Activated CD4-positive, alpha-beta memory T cell treated with anti-CD3 and anti-CD28 coated beads for 36 hours (primary cell): ENCODE results near the gene DMD. TPM values are rescaled to one million over a fixed set of nuclear protein-coding genes. Genes with fewer than 3 reads are reported as not detected.
"Not testable (repeated sequence)": the region's sequence is repeated elsewhere in the genome, so short reads cannot be mapped to it uniquely, and the experiment has no call there.

Experiments
- CTCF ChIA-PET: fragments of 350-600 bp; sonication (Branson Sonifier 250); formaldehyde crosslinking; loops from one replicate; lab custom pipeline; 2021; ENCODE audit warnings: antibody characterized with exemption, inconsistent platforms; lab: Charles Lee
- POLR2A ChIA-PET: fragments of 350-600 bp; sonication (Branson Sonifier 250); formaldehyde crosslinking; loops from one replicate; lab custom pipeline; 2021; ENCODE audit warnings: antibody characterized with exemption; lab: Charles Lee
- DNase-seq: peaks from one replicate; pipeline ENCODE4 v3.0.0-alpha.2; 2020
- H3K27ac Mint-ChIP-seq: one replicate; pipeline ENCODE4 v1.8.0; 2021; ENCODE audit warnings: mixed read lengths
- H3K27me3 Mint-ChIP-seq: one replicate; pipeline ENCODE4 v1.8.0; 2021; ENCODE audit warnings: mixed read lengths
- H3K36me3 Mint-ChIP-seq: one replicate; pipeline ENCODE4 v1.8.0; 2021; ENCODE audit warnings: mixed read lengths
- H3K4me1 Mint-ChIP-seq: one replicate; pipeline ENCODE4 v1.8.0; 2021; ENCODE audit warnings: low read depth, mixed read lengths
- H3K4me3 Mint-ChIP-seq: one replicate; pipeline ENCODE4 v1.8.0; 2021; ENCODE audit warnings: mild to moderate bottlenecking, mixed read lengths
- H3K9me3 Mint-ChIP-seq: one replicate; pipeline ENCODE4 v1.8.0; 2021; ENCODE audit warnings: mixed read lengths
- intact Hi-C: fragments of 100-400 bp; cut with micrococcal nuclease; formaldehyde crosslinking; loops from one replicate; pipeline ENCODE4 v1.15.1; 2023
- total RNA-seq, 2 experiments: library from RNA; stranded (reverse); gene quantifications; one replicate each; pipeline ENCODE4 v1.2.3, GENCODE V29; 2021

Gene DMD
- total RNA-seq, 2 experiments from 2014 or later, result 0.64 to 1.5 TPM

DNA sequence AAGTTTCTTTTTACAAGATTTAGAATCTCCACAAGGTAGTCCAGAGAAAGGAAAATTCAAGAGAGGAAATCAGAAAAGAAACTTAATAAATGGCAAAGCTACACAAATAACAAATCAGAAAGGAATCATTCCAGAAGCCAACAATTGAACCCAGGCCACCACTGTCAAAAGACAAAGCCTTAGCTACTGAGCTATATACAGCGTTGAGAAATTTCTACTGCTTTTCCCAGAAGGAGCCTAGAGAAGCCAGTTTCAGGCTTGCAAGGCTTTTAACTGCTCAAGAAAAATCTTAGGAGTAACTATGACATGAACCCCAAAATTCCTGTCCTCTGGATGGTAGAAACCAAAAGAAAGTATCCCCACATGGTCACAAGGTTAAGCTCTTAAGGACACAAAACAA lies 129.0 kb downstream of the DMD start:
- Mint-ChIP-seq H3K9me3 (peaks cover 2% of the 10 kb centered on the region), H3K36me3 (no peaks in the 10 kb centered on the region), H3K27ac (no peak overlapping the region), H3K4me3 (no peak overlapping the region), H3K27me3 (no peaks in the 10 kb centered on the region), H3K4me1 (no peaks in the 10 kb centered on the region)
- no peak for DNase-seq
- ChIA-PET CTCF (no interaction called here), POLR2A (no interaction called here)
- intact Hi-C loops, result no loop called here

- intact Hi-C loops, result no loop called here
- Mint-ChIP-seq H3K27me3 (no peaks in the 10 kb centered on the region), H3K9me3 (peaks cover 2% of the 10 kb centered on the region), H3K4me1 (no peaks in the 10 kb centered on the region), H3K4me3 (no peak overlapping the region), H3K36me3 (no peaks in the 10 kb centered on the region), H3K27ac (no peak overlapping the region)
- ChIA-PET CTCF (interaction anchor here (0.6 kb wide), 1 partner anchor 353 kb away, joined by 3 read pairs; no protein-coding TSS in a partner anchor), POLR2A (no interaction called here)
- DNase-seq, result no peak
These were observed 133.1 kb downstream of the DMD start for GRCh38 chrX:33078273-33078672.

DNA sequence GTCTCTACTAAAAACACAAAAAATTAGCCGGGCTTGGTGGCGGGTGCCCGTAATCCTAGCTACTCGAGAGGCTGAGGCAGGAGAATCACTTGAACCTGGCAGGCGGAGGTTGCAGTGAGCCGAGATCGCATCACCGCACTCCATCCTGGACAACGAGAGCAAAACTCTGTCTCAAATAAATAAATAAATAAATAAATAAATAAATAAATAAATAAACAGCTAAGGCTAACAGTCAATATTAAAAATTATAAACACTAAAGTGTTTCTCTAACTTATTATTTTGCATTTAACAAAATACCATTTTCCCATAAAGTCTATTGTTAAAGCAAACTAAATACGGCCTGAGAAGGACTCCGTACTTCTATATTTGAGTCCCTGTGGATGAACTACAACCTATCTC lies 137.7 kb downstream of the DMD start:
- H3K4me3 Mint-ChIP-seq, result not testable (repeated sequence)

GRCh38 chrX:33065415-33065814 lies 145.9 kb downstream of the DMD start:
- Mint-ChIP-seq H3K4me1 (no peaks in the 10 kb centered on the region), H3K9me3 (no peaks in the 10 kb centered on the region), H3K27ac (no peak overlapping the region), H3K4me3 (no peak overlapping the region), H3K27me3 (no peaks in the 10 kb centered on the region), H3K36me3 (no peaks in the 10 kb centered on the region)
- ChIA-PET CTCF (no interaction called here), POLR2A (no interaction called here)
- no peak for DNase-seq
- intact Hi-C loops, result no loop called here

More for the DNA sequence above, 137.7 kb downstream of the DMD start:
- H3K36me3 Mint-ChIP-seq, H3K27me3 Mint-ChIP-seq, CTCF ChIA-PET, H3K27ac Mint-ChIP-seq, H3K9me3 Mint-ChIP-seq, DNase-seq, POLR2A ChIA-PET, intact Hi-C loops, H3K4me1 Mint-ChIP-seq: not testable (repeated sequence)

DNA sequence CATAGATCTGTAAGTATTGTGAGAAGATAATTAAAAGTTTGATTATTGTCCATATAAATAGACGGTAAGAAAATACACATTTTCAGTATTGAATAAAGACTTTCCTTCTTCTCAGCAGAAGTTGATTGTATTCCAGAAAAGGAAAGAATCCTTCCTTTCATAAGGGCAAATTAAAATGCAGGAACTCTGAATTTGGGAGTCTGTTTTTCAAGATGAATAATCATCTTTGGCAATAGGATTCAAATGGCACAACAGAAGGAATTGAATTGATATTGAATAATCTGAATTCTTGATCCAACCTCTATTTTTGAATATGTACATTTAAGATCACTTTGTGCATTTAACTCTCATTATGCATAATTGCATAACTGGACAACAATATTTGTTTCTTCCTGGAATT lies 149.3 kb downstream of the DMD start:
- no peaks in the 10 kb centered on the region for H3K36me3 Mint-ChIP-seq
- H3K4me3 Mint-ChIP-seq, result no peak overlapping the region
- no peaks in the 10 kb centered on the region for H3K4me1 Mint-ChIP-seq
- no peaks in the 10 kb centered on the region for H3K27me3 Mint-ChIP-seq
- H3K27ac Mint-ChIP-seq, result no peak overlapping the region
- ChIA-PET POLR2A (no interaction called here), CTCF (no interaction called here)
- DNase-seq, result no peak
- intact Hi-C loops, result no loop called here
- no peaks in the 10 kb centered on the region for H3K9me3 Mint-ChIP-seq

- ChIA-PET POLR2A (no interaction called here), CTCF (no interaction called here)
- no peaks in the 10 kb centered on the region for H3K27me3 Mint-ChIP-seq
- intact Hi-C loops, result no loop called here
- H3K4me3 Mint-ChIP-seq, result no peak overlapping the region
- no peaks in the 10 kb centered on the region for H3K36me3 Mint-ChIP-seq
- H3K9me3 Mint-ChIP-seq, result no peaks in the 10 kb centered on the region
- H3K27ac Mint-ChIP-seq, result no peak overlapping the region
- DNase-seq, result no peak
- H3K4me1 Mint-ChIP-seq, result no peaks in the 10 kb centered on the region
These were observed 158.3 kb downstream of the DMD start for GRCh38 chrX:33053001-33053400.

DNA sequence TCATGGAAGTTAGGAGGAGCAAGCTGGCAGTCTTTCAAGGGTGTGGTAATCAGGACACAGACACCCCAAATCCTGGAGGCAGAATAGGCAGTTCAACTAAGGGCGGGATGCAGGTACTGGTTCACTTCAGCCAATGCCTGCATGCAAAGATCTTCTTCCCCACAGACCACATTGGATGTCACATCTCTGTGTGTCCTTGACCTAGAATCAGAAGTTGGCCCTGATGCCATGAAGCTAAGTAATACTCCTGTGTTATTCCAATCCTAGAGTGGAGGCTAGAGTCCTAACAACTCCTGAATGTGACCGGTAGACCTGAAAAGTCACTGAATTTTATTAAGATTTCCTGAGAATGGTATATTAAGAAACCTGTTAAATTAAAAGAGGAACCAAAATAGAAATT lies 165.5 kb downstream of the DMD start:
- Mint-ChIP-seq H3K4me1 (no peaks in the 10 kb centered on the region), H3K27me3 (no peaks in the 10 kb centered on the region), H3K36me3 (no peaks in the 10 kb centered on the region), H3K4me3 (no peak overlapping the region), H3K9me3 (no peaks in the 10 kb centered on the region), H3K27ac (no peak overlapping the region)
- intact Hi-C loops, result no loop called here
- CTCF ChIA-PET, result no interaction called here
- no peak for DNase-seq
- POLR2A ChIA-PET, result no interaction called here

GRCh38 chrX:33045245-33045644 lies 166.1 kb downstream of the DMD start:
- H3K27ac Mint-ChIP-seq, result no peak overlapping the region
- ChIA-PET CTCF (no interaction called here), POLR2A (no interaction called here)
- no peak for DNase-seq
- no peaks in the 10 kb centered on the region for H3K27me3 Mint-ChIP-seq
- no peak overlapping the region for H3K4me3 Mint-ChIP-seq
- no peaks in the 10 kb centered on the region for H3K4me1 Mint-ChIP-seq
- no peaks in the 10 kb centered on the region for H3K36me3 Mint-ChIP-seq
- H3K9me3 Mint-ChIP-seq, result no peaks in the 10 kb centered on the region
- intact Hi-C loops, result no loop called here

DNA sequence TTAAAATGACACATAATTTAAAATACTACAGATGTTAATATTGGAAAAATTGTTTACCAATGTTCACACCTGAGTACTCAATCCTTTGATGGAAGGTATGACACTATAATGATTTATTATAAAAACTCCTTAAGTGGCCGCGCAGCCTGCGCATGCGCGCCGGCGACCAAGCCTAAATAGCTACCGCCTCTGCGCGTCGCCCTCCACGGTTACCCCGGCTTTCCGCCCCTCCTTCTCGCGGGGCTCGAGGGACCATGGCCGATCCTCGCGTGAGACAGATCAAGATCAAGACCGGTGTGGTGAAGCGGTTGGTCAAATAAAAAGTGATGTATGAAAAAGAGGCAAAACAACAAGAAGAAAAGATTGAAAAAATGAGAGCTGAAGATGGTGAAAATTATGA lies 170.2 kb downstream of the DMD start:
- H3K27me3 Mint-ChIP-seq, result no peaks in the 10 kb centered on the region
- no peak overlapping the region for H3K27ac Mint-ChIP-seq
- CTCF ChIA-PET, result no interaction called here
- intact Hi-C loops, result no loop called here
- H3K4me3 Mint-ChIP-seq, result no peak overlapping the region
- DNase-seq, result no peak
- no peaks in the 10 kb centered on the region for H3K36me3 Mint-ChIP-seq
- POLR2A ChIA-PET, result no interaction called here
- no peaks in the 10 kb centered on the region for H3K4me1 Mint-ChIP-seq
- H3K9me3 Mint-ChIP-seq, result no peaks in the 10 kb centered on the region

DNA sequence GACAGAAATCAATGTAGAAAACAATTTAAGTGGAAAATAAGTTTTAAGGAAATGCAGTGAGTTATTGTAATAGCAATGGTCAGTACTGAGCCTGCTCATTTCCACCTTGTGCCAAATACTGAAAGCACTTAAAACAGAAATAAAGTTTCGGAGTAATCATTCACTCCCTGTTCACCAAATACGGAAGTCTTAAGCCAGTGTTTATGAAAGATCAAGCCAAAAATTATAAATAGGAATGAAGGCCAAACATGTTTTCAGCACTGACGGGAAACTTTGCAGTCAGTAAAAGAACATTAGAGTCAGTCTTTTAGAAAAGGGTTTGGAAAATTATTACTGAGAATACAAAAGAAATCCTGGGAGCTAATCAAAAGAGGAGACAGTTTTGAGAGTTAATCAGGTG lies 178.6 kb downstream of the DMD start:
- Mint-ChIP-seq H3K4me1 (no peaks in the 10 kb centered on the region), H3K4me3 (no peak overlapping the region)
- DNase-seq, result no peak

GRCh38 chrX:33014949-33015348 lies 196.4 kb downstream of the DMD start:
- DNase-seq, result no peak
- intact Hi-C loops, result no loop called here
- POLR2A ChIA-PET, result no interaction called here
- CTCF ChIA-PET, result no interaction called here
- Mint-ChIP-seq H3K4me1 (no peaks in the 10 kb centered on the region), H3K27ac (no peak overlapping the region), H3K27me3 (no peaks in the 10 kb centered on the region), H3K9me3 (no peaks in the 10 kb centered on the region), H3K4me3 (no peak overlapping the region), H3K36me3 (no peaks in the 10 kb centered on the region)

More for the DNA sequence above, 178.6 kb downstream of the DMD start:
- Mint-ChIP-seq H3K27ac (no peak overlapping the region), H3K27me3 (no peaks in the 10 kb centered on the region), H3K36me3 (no peaks in the 10 kb centered on the region), H3K9me3 (no peaks in the 10 kb centered on the region)
- intact Hi-C loops, result no loop called here
- CTCF ChIA-PET, result no interaction called here
- POLR2A ChIA-PET, result no interaction called here

- no peaks in the 10 kb centered on the region for H3K9me3 Mint-ChIP-seq
- H3K36me3 Mint-ChIP-seq, result no peaks in the 10 kb centered on the region
- ChIA-PET CTCF (no interaction called here), POLR2A (no interaction called here)
- no peak overlapping the region for H3K27ac Mint-ChIP-seq
- H3K4me1 Mint-ChIP-seq, result no peaks in the 10 kb centered on the region
- no peak overlapping the region for H3K4me3 Mint-ChIP-seq
- no peaks in the 10 kb centered on the region for H3K27me3 Mint-ChIP-seq
- no peak for DNase-seq
- intact Hi-C loops, result no loop called here
These were observed 197.3 kb downstream of the DMD start for GRCh38 chrX:33014086-33014485.

- H3K9me3 Mint-ChIP-seq, result no peaks in the 10 kb centered on the region
- H3K36me3 Mint-ChIP-seq, result no peaks in the 10 kb centered on the region
- H3K27me3 Mint-ChIP-seq, result no peaks in the 10 kb centered on the region
- no peak overlapping the region for H3K27ac Mint-ChIP-seq
- POLR2A ChIA-PET, result no interaction called here
- intact Hi-C loops, result no loop called here
- no peak for DNase-seq
- no peaks in the 10 kb centered on the region for H3K4me1 Mint-ChIP-seq
- no peak overlapping the region for H3K4me3 Mint-ChIP-seq
- CTCF ChIA-PET, result no interaction called here
These were observed 210.2 kb downstream of the DMD start for GRCh38 chrX:33001107-33001506.

DNA sequence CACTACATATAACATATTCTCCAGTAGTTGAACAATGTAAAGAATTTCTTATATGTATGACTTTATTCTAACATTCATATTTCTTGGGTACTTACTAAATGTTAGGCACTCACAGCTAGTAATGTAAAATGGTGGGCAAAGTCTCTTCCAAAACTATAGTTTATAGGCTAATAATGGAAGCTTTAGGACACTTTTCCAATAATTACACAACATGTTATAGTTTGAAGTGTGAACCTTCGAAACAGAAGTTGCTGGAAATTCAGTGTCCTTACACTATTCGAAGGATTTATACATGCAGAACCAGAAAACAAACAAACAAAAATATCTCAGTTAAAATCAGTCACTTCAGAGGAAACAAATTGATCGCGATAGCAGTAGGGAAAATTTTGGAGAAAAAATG lies 212.6 kb downstream of the DMD start:
- Mint-ChIP-seq H3K27ac (no peak overlapping the region), H3K9me3 (no peaks in the 10 kb centered on the region), H3K4me3 (no peak overlapping the region), H3K27me3 (no peaks in the 10 kb centered on the region), H3K4me1 (no peaks in the 10 kb centered on the region), H3K36me3 (no peaks in the 10 kb centered on the region)
- ChIA-PET CTCF (no interaction called here), POLR2A (no interaction called here)
- intact Hi-C loops, result no loop called here
- no peak for DNase-seq
